Fibroblast of the aortic adventitia (primary cell): ENCODE data around the gene CCRL2. TPM values are rescaled to one million over a fixed set of nuclear protein-coding genes. Genes with fewer than 3 reads are reported as not detected.

Source experiments
- DNase-seq: peaks from one replicate; pipeline ENCODE4 v3.0.0-alpha.2; 2010; ENCODE audit warnings: low read depth
- H3K4me3 ChIP-seq: 2 replicates; pipeline ENCODE4 v1.5.1; 2011; ENCODE audit warnings: low read depth, mild to moderate bottlenecking, control low read depth, low read length, moderate library complexity
- total RNA-seq: library from RNA; depleted of rRNA; stranded (reverse); fragments of >200 nt; gene quantifications from 2 replicates; pipeline ENCODE4 v1.2.3, GENCODE V29; 2012; ENCODE audit warnings: low replicate concordance
- TF ChIP-seq, protein P1 (sequence below): IDR thresholded peaks from 2 replicates; pipeline ENCODE4 v1.5.1; 2011; ENCODE audit warnings: mild to moderate bottlenecking, low read length, control low read depth, inconsistent platforms; ENCODE audit not compliant: insufficient read depth

The CCRL2 gene
- total RNA-seq, 1 donor = 0.54 TPM

DNA sequence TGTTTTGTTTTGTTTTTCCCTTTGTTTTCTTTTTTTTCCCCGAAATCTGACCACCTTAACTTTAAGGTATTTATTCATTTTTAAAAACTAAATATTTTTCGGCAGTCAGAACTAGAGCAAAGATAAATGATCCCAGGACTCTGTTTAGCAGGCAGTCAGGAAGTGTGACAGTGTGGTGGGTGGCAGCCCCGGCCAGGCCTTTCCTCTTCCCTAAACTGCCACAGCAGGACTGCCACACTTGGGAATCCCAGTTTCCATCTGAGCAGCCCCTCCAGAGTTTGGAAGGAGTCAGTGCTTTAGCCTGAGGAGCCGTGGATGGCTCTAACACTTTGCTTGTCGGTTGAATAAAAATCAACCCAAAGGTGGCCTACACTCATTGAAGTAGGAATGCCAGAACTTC, 6.9 kb downstream of the CCRL2 start:
- no peak for DNase-seq
- TF ChIP-seq, protein P1, sequence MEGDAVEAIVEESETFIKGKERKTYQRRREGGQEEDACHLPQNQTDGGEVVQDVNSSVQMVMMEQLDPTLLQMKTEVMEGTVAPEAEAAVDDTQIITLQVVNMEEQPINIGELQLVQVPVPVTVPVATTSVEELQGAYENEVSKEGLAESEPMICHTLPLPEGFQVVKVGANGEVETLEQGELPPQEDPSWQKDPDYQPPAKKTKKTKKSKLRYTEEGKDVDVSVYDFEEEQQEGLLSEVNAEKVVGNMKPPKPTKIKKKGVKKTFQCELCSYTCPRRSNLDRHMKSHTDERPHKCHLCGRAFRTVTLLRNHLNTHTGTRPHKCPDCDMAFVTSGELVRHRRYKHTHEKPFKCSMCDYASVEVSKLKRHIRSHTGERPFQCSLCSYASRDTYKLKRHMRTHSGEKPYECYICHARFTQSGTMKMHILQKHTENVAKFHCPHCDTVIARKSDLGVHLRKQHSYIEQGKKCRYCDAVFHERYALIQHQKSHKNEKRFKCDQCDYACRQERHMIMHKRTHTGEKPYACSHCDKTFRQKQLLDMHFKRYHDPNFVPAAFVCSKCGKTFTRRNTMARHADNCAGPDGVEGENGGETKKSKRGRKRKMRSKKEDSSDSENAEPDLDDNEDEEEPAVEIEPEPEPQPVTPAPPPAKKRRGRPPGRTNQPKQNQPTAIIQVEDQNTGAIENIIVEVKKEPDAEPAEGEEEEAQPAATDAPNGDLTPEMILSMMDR = no peak
- H3K4me3 ChIP-seq = no peak overlapping the region

DNA sequence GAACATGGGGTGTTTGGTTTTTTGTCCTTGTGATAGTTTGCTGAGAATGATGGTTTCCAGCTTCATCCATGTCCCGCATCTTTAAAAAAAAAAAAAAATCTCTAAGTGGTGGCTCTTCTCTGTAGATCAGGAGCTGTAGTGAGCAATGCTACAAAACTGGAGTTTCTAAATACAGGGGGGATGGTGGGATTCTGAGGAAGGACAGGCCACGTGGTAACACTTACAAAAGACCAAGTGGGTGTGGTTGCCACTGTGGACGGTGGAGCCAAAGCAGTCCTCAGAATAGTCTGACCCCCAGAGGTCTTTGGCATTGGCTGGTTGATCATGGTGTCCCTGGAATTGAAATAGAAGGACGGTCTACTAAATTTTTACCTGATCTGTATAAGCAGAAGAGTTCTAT, 7.7 kb downstream of the CCRL2 start:
- TF ChIP-seq, protein P1 = no peak
- no peak overlapping the region for H3K4me3 ChIP-seq
- no peak for DNase-seq

DNA sequence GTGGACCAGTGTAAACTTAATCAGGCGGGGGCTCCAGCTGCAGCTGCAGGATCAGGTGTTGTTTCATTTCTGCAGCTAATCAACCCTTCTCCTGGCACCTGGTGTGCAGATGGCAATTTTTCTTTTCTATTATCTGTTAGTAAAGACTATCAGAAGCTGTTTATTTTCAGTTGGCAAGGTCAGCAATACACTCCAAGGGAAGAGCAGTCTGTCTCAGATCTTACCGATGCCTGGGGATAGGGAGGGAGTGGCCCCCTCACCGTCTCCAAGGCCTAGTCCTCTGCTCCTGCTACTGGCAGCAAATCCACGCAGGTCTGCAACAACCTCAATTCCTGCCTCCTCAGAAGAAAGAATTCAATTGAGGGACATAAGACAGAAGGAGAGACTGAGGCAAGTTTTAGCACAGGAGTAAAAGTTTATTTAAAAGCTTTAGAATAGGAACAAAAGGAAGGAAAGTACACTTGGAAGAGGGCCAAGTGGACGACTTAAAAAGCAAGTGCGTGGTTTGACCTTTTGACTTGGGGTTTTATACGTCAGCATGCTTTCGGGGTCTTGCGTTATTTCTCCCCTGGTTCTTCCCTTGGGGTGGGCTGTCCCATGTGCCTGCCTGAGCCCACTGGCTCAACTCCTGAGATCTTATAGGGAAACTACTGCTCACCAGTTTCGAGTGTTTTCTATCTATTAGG, 9.2 kb downstream of the CCRL2 start:
- no peak for DNase-seq
- TF ChIP-seq, protein P1 = no peak
- no peak overlapping the region for H3K4me3 ChIP-seq

DNA sequence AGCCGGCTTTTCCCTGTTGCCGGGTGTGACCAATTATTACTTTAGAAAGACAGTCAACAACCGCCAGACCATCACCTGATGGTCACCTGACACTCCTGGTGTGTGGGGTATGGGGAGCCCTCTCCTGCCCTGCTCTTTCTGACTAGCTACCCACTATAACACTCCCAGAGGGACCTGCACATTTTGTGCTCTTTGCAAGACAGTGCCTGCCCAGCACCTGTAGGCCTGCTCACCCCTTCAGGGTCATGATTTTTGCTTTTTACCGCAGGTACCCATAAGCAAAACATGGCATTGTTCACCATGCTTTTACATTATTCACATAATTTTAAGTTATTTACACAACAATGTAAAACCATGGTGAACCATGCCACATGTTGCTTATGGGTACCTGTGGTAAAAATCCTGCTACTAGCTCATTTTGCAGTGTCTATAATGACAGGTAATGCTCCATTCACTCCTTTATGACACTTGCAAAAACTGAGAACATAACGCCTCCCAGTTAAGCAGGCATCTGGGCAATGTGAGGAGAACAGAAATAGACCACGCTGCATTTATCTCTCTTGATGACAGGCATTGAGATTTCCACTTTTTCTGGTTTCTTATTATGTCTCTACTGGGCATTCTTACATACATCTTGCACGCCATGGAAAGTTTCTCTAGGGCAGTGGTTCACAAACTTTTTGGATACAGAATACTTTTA, 9.9 kb downstream of the CCRL2 start:
- DNase-seq = no peak
- H3K4me3 ChIP-seq = no peak overlapping the region
- TF ChIP-seq, protein P1 = no peak

DNA sequence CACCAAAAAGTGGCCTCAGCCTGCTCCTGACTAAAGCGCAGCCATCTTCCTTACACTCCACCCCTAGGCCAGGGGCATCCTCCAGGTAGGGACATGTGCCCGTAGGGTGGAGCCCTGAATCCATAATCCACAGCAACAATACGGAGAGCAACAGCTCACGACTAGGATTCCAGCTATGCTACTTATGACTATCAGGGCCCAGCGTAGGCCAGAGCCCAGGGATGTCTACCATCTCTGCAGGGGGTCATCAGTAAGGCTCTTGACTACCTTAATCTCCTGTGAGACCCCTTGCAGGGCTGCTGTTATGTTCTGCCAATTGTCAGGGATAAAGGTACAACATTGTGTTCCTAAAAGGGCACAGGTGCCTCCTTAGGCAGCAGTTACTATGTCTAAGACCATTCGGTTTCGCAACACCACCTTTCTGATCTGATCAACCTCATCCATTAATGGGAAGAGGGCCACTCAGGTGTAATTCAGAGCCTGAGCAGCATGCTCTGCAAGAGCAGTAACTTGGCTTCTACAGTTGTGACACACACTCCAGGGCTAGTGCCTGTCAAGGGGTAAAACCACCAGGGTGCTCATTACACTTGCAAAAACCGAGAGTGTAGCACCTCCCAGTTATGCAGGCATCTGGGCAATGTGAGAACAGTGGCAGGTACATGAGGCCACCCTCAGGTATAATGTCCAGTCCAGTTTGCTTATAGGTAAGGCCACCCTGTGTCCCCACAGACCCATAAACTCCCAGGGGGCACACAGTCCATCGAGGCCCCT, 11.0 kb downstream of the CCRL2 start:
- TF ChIP-seq, protein P1 = no peak
- H3K4me3 ChIP-seq = no peak overlapping the region
- DNase-seq = no peak

DNA sequence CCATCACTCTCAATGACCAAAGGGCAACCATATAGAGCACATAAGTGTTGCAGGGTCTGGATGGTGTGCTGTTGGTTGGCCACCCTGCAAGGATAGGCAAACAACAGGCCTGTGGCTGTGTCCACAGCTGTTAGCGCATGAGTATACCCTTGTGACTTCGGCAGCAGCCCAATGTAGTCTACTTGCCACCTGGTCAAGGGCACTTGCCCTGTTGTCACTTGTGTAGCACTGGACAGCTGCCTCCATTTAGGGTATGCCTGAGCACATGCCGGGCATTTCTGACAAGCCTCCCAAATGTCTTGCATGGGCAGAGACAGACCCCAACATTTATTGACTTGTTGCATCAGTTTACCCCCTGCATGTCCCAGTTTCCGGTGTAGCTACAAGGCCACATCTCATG, 12.8 kb downstream of the CCRL2 start:
- no peak overlapping the region for H3K4me3 ChIP-seq
- TF ChIP-seq, protein P1 = no peak
- DNase-seq = no peak
